ENCODE data around the gene GANC.

GRCh38 chr15:42285034-42285433 is 12.0 kb downstream of the GANC start:
- TF ChIP-seq POLR2A (IDR thresholded peaks at IDR 0.05) (no peak), CTCF (IDR thresholded peaks at IDR 0.05) (no peak)

Measured in body of pancreas (tissue), 4 donors.